Measurements from ENCODE around the gene NADK2.

NADK2 gene

GRCh38 chr5:36147681-36148080 lies 94.0 kb downstream of the NADK2 start:
- TF ChIP-seq EZH2 (optimal IDR thresholded peaks at IDR 0.05; ENCODE audit: low read depth, low read length), result no peak
- TF ChIP-seq CTCF (IDR thresholded peaks at IDR 0.05; ENCODE audit: low read length), result no peak
- no peak for TF ChIP-seq EZH2phosphoT487 (IDR thresholded peaks at IDR 0.05; ENCODE audit: low read length)
- peaks cover 67% of the 10 kb centered on the region for H3K79me2 ChIP-seq (ENCODE audit: low read length)
- H3K27ac ChIP-seq (ENCODE audit: low read length), result no peak overlapping the region
- H4K20me1 ChIP-seq (ENCODE audit: insufficient read depth, low read length), result no peaks in the 10 kb centered on the region
- H3K36me3 ChIP-seq (replicated peaks; ENCODE audit: insufficient read depth, low read length), result no peaks in the 10 kb centered on the region
- no peaks in the 10 kb centered on the region for H3K9me3 ChIP-seq (replicated peaks; ENCODE audit: insufficient read depth, low read length)
- no peaks in the 10 kb centered on the region for H3K9me2 ChIP-seq (replicated peaks; ENCODE audit: insufficient read depth, low read length)
- no peak overlapping the region for H3K9ac ChIP-seq (ENCODE audit: low read length)
- no peak overlapping the region for H3K4me2 ChIP-seq (ENCODE audit: low read depth, low read length)
- no peak overlapping the region for H2AFZ ChIP-seq (ENCODE audit: low read length)
- H3K27me3 ChIP-seq (replicated peaks; ENCODE audit: insufficient read depth, low read length), result no peaks in the 10 kb centered on the region
- peaks cover 3% of the 10 kb centered on the region; the same call in 1 of the 2 replicates for H3K4me1 ChIP-seq (ENCODE audit: low read length)
- DNase-seq, result no peak
- no peak overlapping the region for H3K4me3 ChIP-seq (ENCODE audit: low read length)
- peaks cover 5% of the 10 kb centered on the region; the same call in 1 of the 2 replicates for H3F3A ChIP-seq (ENCODE audit: insufficient read depth, low read length)

GRCh38 chr5:36146390-36146789 lies 95.3 kb downstream of the NADK2 start:
- H3K4me3 ChIP-seq (ENCODE audit: low read length), result no peak overlapping the region
- peaks cover 3% of the 10 kb centered on the region; the same call in 1 of the 2 replicates for H3K4me1 ChIP-seq (ENCODE audit: low read length)
- no peaks in the 10 kb centered on the region for H3K36me3 ChIP-seq (replicated peaks; ENCODE audit: insufficient read depth, low read length)
- H3K27ac ChIP-seq (ENCODE audit: low read length), result no peak overlapping the region
- H3K9me3 ChIP-seq (replicated peaks; ENCODE audit: insufficient read depth, low read length), result no peaks in the 10 kb centered on the region
- H4K20me1 ChIP-seq (ENCODE audit: insufficient read depth, low read length), result no peaks in the 10 kb centered on the region
- no peak overlapping the region for H3K9ac ChIP-seq (ENCODE audit: low read length)
- TF ChIP-seq EZH2phosphoT487 (IDR thresholded peaks at IDR 0.05; ENCODE audit: low read length) (no peak), EZH2 (optimal IDR thresholded peaks at IDR 0.05; ENCODE audit: low read depth, low read length) (no peak), CTCF (IDR thresholded peaks at IDR 0.05; ENCODE audit: low read length) (no peak)
- no peak overlapping the region for H3K4me2 ChIP-seq (ENCODE audit: low read depth, low read length)
- peaks cover 57% of the 10 kb centered on the region for H3K79me2 ChIP-seq (ENCODE audit: low read length)
- H3F3A ChIP-seq (ENCODE audit: insufficient read depth, low read length), result peaks cover 5% of the 10 kb centered on the region; the same call in 1 of the 2 replicates
- H3K27me3 ChIP-seq (replicated peaks; ENCODE audit: insufficient read depth, low read length), result no peaks in the 10 kb centered on the region
- no peaks in the 10 kb centered on the region for H3K9me2 ChIP-seq (replicated peaks; ENCODE audit: insufficient read depth, low read length)
- no peak for DNase-seq
- H2AFZ ChIP-seq (ENCODE audit: low read length), result no peak overlapping the region

- Histone ChIP-seq H3K27ac (ENCODE audit: low read length) (no peak overlapping the region), H3K4me2 (ENCODE audit: low read depth, low read length) (no peak overlapping the region), H4K20me1 (ENCODE audit: insufficient read depth, low read length) (no peaks in the 10 kb centered on the region), H3K79me2 (ENCODE audit: low read length) (peaks cover 46% of the 10 kb centered on the region), H3K27me3 (replicated peaks; ENCODE audit: insufficient read depth, low read length) (no peaks in the 10 kb centered on the region), H3K4me3 (ENCODE audit: low read length) (no peak overlapping the region), H3K9me3 (replicated peaks; ENCODE audit: insufficient read depth, low read length) (no peaks in the 10 kb centered on the region), H3K9me2 (replicated peaks; ENCODE audit: insufficient read depth, low read length) (no peaks in the 10 kb centered on the region), H3F3A (ENCODE audit: insufficient read depth, low read length) (no peaks in the 10 kb centered on the region), H3K36me3 (replicated peaks; ENCODE audit: insufficient read depth, low read length) (no peaks in the 10 kb centered on the region), H3K9ac (ENCODE audit: low read length) (no peak overlapping the region), H2AFZ (ENCODE audit: low read length) (no peak overlapping the region), H3K4me1 (ENCODE audit: low read length) (peaks cover 2% of the 10 kb centered on the region; the same call in 1 of the 2 replicates)
- DNase-seq, result no peak
- TF ChIP-seq CTCF (IDR thresholded peaks at IDR 0.05; ENCODE audit: low read length), result no peak
- TF ChIP-seq EZH2phosphoT487 (IDR thresholded peaks at IDR 0.05; ENCODE audit: low read length), result no peak
- TF ChIP-seq EZH2 (optimal IDR thresholded peaks at IDR 0.05; ENCODE audit: low read depth, low read length), result no peak
Observed at GRCh38 chr5:36145311-36145710, 96.4 kb downstream of the NADK2 start.

All from MM.1S (cell line).